ENCODE measurements around the gene PAQR5. TPM values are rescaled to one million over a fixed set of nuclear protein-coding genes. Genes with fewer than 3 reads are reported as not detected.

The PAQR5 gene
- total RNA-seq, 1 experiment from 2014 or later: 3.4 TPM

- ChIA-PET POLR2A (no interaction called here), CTCF (no interaction called here)
- no peak overlapping the region for H3K4me3 ChIP-seq (ENCODE audit: low read depth, low read length)
- no peak overlapping the region for H3K27ac Mint-ChIP-seq (ENCODE audit: unreplicated experiment)
- no peak overlapping the region for H3K4me3 Mint-ChIP-seq (ENCODE audit: unreplicated experiment)
- peaks cover 22% of the 10 kb centered on the region for H3K4me1 Mint-ChIP-seq (ENCODE audit: low read depth, unreplicated experiment)
- no peak for DNase-seq
- TF ChIP-seq CTCF (IDR thresholded peaks at IDR 0.05; ENCODE audit: insufficient read depth in 1 of 2, low read depth in 1 of 2, low read length in 1 of 2, severe bottlenecking in 1 of 2, unreplicated experiment in 1 of 2): no peak
- no TSS peak for BruUV-seq (replicated peaks)
- H3K9me3 ChIP-seq: no peaks in the 10 kb centered on the region
- no peaks in the 10 kb centered on the region for H3K9me3 Mint-ChIP-seq (ENCODE audit: unreplicated experiment)
- H3K27me3 ChIP-seq (replicated peaks; ENCODE audit: control insufficient read depth, insufficient read depth, low read length): no peaks in the 10 kb centered on the region
- intact Hi-C loops (cut with micrococcal nuclease; ENCODE audit: unreplicated experiment): no loop called here
- H3K4me1 ChIP-seq: peaks cover 11% of the 10 kb centered on the region; the same call in 1 of the 2 replicates
- H3K27me3 Mint-ChIP-seq (ENCODE audit: insufficient read depth, unreplicated experiment): no peaks in the 10 kb centered on the region
- H3K36me3 Mint-ChIP-seq (ENCODE audit: insufficient read depth, unreplicated experiment): no peaks in the 10 kb centered on the region
- no peaks in the 10 kb centered on the region for H3K36me3 ChIP-seq (ENCODE audit: control insufficient read depth, insufficient read depth, low read length)
These were observed 19.1 kb upstream of the PAQR5 start for GRCh38 chr15:69279636-69280035.

- no peak for TF ChIP-seq CTCF (IDR thresholded peaks at IDR 0.05; ENCODE audit: insufficient read depth in 1 of 2, low read depth in 1 of 2, low read length in 1 of 2, severe bottlenecking in 1 of 2, unreplicated experiment in 1 of 2)
- no peak overlapping the region for H3K4me3 Mint-ChIP-seq (ENCODE audit: unreplicated experiment)
- no peaks in the 10 kb centered on the region for H3K9me3 Mint-ChIP-seq (ENCODE audit: unreplicated experiment)
- BruUV-seq (replicated peaks): no TSS peak
- no peaks in the 10 kb centered on the region for H3K36me3 Mint-ChIP-seq (ENCODE audit: insufficient read depth, unreplicated experiment)
- H3K4me3 ChIP-seq (ENCODE audit: low read depth, low read length): no peak overlapping the region
- peaks cover 6% of the 10 kb centered on the region; the same call in 1 of the 2 replicates for H3K4me1 ChIP-seq
- no peaks in the 10 kb centered on the region for H3K9me3 ChIP-seq
- H3K27ac Mint-ChIP-seq (ENCODE audit: unreplicated experiment): no peak overlapping the region
- POLR2A ChIA-PET: no interaction called here
- no peaks in the 10 kb centered on the region for H3K27me3 Mint-ChIP-seq (ENCODE audit: insufficient read depth, unreplicated experiment)
- no peak for DNase-seq
- H3K4me1 Mint-ChIP-seq (ENCODE audit: low read depth, unreplicated experiment): peaks cover 12% of the 10 kb centered on the region
- no peaks in the 10 kb centered on the region for H3K27me3 ChIP-seq (replicated peaks; ENCODE audit: control insufficient read depth, insufficient read depth, low read length)
- CTCF ChIA-PET: interaction anchor here (0.6 kb wide), 1 partner anchor 20 kb away, joined by 3 read pairs; no protein-coding TSS in a partner anchor
- H3K36me3 ChIP-seq (ENCODE audit: control insufficient read depth, insufficient read depth, low read length): no peaks in the 10 kb centered on the region
- intact Hi-C loops (cut with micrococcal nuclease; ENCODE audit: unreplicated experiment): no loop called here
These were observed 17.9 kb upstream of the PAQR5 start for GRCh38 chr15:69280783-69281182.

GRCh38 chr15:69282104-69282743 lies 16.5 kb upstream of the PAQR5 start:
- no peak overlapping the region for H3K4me3 ChIP-seq (ENCODE audit: low read depth, low read length)
- no peak for DNase-seq
- POLR2A ChIA-PET: no interaction called here
- H3K9me3 ChIP-seq: no peaks in the 10 kb centered on the region
- Mint-ChIP-seq H3K27me3 (ENCODE audit: insufficient read depth, unreplicated experiment) (no peaks in the 10 kb centered on the region), H3K36me3 (ENCODE audit: insufficient read depth, unreplicated experiment) (no peaks in the 10 kb centered on the region), H3K9me3 (ENCODE audit: unreplicated experiment) (no peaks in the 10 kb centered on the region), H3K4me3 (ENCODE audit: unreplicated experiment) (no peak overlapping the region), H3K27ac (ENCODE audit: unreplicated experiment) (no peak overlapping the region), H3K4me1 (ENCODE audit: low read depth, unreplicated experiment) (no peaks in the 10 kb centered on the region)
- H3K36me3 ChIP-seq (ENCODE audit: control insufficient read depth, insufficient read depth, low read length): no peaks in the 10 kb centered on the region
- H3K27me3 ChIP-seq (replicated peaks; ENCODE audit: control insufficient read depth, insufficient read depth, low read length): no peaks in the 10 kb centered on the region
- intact Hi-C loops (cut with micrococcal nuclease; ENCODE audit: unreplicated experiment): no loop called here
- CTCF ChIA-PET: no interaction called here
- TF ChIP-seq CTCF (IDR thresholded peaks at IDR 0.05; ENCODE audit: insufficient read depth in 1 of 2, low read depth in 1 of 2, low read length in 1 of 2, severe bottlenecking in 1 of 2, unreplicated experiment in 1 of 2): no peak
- H3K4me1 ChIP-seq: no peaks in the 10 kb centered on the region
- BruUV-seq (replicated peaks): no TSS peak
